ENCODE results near the gene RMI2. TPM values are rescaled to one million over a fixed set of nuclear protein-coding genes. Genes with fewer than 3 reads are reported as not detected.

Gene RMI2
- polyA plus RNA-seq, 4 donors, result 23.7 to 36.6 (median 28.0) TPM

DNA sequence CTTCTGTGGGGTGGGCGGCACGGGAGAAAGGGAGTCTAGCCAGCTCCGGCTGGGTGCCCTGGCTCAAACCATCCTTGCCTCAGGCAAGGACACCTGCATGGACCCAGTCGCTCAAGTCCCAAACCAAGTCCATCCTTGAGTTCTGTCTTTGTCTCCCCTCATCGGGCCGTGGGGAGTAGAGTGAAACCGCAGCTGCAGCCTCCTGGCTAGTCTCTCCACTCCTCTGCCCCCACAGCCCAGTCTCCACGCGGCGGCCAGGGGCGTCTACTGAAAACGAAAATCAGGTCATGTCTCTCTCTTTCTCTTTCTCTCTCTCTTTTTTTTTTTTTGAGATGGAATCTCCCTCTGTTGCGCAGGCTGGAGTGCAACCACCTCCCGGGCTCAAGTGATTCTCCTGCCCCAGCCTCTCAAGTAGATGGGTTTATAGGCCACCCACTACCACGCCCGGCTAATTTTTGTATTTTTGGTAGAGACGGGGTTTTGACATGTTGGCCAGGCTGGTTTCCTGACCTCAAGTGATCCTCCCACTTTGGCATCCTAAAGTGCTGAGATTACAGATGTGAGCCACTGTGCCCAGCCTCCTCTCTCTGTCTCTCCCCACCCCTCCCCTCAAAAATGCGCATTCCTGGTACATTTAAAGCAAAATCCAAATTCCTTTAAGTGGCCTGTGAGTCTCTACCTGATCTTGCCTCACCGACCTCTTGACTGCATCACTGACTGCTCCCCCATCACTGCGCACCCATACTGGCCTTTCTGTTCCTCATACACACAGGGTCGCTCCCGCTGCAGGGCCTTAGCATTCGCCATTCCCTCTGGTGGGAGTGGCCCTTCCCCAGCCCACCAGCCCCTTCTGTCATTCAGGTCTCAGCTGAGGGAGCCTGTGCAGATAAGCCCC is 17.7 kb upstream of the RMI2 start:
- DNase-seq (ENCODE audit: low read depth in 4 of 4, low spot score in 3 of 4), result no peak

DNA sequence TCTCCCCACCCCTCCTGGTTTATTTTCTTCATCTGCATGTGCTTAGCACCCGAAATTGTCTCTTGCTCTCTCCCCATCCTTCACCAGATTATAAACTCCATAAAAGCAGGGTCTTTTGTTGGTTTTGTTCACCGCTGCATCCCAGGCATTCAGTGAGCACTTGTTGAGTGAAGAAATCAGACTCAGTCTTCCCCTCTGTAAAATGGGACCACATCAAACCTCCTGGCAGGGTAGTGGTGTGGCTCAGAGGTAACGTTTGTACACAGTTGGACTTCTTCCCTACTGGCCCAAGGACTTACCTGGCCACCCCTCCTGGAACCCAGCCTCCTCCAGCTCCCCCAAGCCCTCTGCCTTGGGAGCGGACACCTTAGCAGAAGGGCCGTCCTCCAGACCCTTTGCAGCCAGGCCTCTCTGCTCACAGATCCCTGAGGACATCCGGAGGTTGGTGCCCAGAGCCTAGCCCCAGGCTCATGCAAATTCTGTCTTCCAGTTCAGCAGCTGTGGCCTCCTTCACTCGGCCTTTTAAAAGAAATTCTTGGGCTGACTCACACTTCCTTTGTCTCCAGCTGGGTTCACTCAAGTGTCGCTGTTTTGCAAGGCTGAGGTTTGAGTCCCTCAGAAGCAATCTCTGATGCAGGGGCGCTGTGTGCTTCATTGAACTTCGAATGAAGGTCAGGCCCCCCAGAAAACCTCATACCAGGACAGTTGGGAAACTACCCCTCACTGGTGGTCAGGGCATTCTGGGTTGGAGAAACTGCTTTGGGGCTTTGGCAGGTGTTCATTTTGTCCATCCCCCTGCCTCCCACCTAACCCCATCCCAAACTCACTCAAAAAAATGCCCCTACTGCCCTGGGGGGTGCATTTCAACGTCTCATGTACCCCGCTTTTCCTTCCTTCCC is 16.8 kb upstream of the RMI2 start:
- peak; percentile 73 to 95 (median 88) for DNase-seq (ENCODE audit: low read depth in 4 of 4, low spot score in 3 of 4)

GRCh38 chr16:11329071-11329491 is 16.2 kb upstream of the RMI2 start:
- no peak for DNase-seq (ENCODE audit: low read depth in 4 of 4, low spot score in 3 of 4)

GRCh38 chr16:11329891-11330290 is 15.4 kb upstream of the RMI2 start:
- no peak for DNase-seq (ENCODE audit: low read depth in 4 of 4, low spot score in 3 of 4)

DNA sequence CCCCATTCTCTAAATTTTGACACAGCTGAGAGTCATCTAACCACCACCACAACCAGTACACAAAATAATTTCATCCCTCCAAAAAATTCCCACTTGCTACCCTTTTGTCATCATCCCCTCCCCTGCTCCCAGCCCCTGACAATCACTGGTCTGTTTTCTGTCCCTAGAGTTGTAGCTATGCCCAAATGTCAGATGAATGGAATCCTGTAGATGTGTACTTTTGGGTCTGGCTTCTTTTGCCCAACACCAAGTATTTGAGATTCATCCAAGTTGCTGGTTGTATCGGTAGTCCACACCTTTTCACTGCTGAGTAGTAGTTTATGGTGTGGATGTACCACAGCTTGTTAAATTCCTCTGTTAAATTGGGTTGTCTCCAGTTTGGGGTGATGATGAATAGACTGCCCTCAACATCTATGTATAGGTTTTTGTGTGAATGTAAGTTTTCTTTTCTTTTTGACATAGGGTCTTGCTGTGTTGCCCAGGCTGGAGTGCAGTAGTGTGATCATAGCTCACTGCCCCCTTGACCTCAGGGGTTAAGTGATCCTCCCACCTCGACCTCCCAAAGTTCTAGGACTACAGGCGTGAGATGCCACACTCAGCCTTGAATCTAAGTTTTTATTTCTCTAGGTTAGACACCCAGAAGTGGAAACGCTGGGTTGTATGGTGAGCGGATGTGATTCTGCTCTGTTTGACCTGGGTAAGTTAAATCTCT is 14.6 kb upstream of the RMI2 start:
- no peak for DNase-seq (ENCODE audit: low read depth in 4 of 4, low spot score in 3 of 4)

GRCh38 chr16:11331967-11332366 is 13.3 kb upstream of the RMI2 start:
- DNase-seq (ENCODE audit: low read depth in 4 of 4, low spot score in 3 of 4), result no peak

DNA sequence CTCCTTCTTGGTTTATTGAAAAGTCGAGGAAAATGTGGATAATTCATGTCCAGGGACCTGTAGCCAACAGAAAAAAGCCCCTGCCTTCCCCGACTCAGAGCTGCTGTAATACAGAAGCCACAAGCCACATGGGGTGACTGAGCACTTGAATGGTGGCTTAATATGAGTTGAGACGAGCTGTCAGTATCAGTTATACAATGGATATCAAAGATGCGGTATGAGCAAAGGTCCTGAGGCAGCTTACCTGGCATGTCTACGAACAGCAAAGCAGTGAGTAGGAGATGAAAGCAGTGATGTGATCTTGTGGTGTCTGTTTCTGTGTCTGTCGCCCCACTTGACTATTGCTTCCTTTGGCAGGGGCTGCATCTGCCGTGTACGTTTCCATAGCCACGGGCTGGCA is 12.2 kb upstream of the RMI2 start:
- no peak for DNase-seq (ENCODE audit: low read depth in 4 of 4, low spot score in 3 of 4)

DNA sequence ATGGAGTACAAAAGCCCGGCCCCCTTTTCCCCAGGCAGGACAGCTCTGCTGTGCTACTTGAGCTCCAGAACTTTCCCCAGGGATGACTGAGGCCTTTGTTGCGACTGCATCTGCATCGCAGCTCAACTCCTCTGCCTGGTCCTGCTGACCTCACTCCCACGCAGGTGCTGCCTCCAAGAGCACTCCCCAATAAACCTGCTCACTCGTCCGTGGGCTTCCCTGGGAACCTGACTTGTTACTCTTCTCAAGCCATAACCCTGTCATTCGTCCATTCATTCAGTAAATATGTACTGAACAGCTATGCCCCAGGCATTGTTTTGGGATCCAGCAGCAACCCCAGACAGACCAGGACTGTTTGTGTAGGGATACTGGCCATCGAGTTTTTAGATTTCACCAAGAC is 11.6 kb upstream of the RMI2 start:
- no peak for DNase-seq (ENCODE audit: low read depth in 4 of 4, low spot score in 3 of 4)

- DNase-seq (ENCODE audit: low read depth in 4 of 4, low spot score in 3 of 4), result no peak
These were observed 10.3 kb upstream of the RMI2 start for GRCh38 chr16:11334831-11335404.

GRCh38 chr16:11339075-11339474 is 6.2 kb upstream of the RMI2 start:
- DNase-seq (ENCODE audit: low read depth in 4 of 4, low spot score in 3 of 4), result no peak

- no peak for DNase-seq (ENCODE audit: low read depth in 4 of 4, low spot score in 3 of 4)
These were observed 4.5 kb upstream of the RMI2 start for GRCh38 chr16:11340710-11341109.

DNA sequence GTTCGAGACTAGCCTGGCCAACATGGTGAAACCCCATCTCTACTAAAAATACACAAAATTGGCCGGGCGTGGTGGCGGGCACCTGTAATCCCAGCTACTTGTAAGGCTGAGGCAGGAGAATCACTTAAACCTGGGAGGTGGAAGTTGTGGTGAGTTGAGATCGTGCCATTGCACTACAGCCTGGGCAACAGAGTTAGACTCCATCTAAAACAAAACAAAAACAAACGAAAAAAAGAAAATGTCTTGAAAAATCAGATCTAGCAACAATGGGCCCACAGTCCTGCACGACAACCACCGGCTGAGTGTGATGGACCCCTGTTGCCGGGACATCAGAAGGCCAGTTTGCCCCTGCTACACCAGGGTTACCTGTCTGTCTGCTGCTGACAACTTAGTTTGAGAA is 3.9 kb upstream of the RMI2 start:
- no peak for DNase-seq (ENCODE audit: low read depth in 4 of 4, low spot score in 3 of 4)

GRCh38 chr16:11342021-11342855 is 3.0 kb upstream of the RMI2 start:
- no peak for DNase-seq (ENCODE audit: low read depth in 4 of 4, low spot score in 3 of 4)

GRCh38 chr16:11346700-11347319 is 1.6 kb downstream of the RMI2 start:
- DNase-seq (ENCODE audit: low read depth in 4 of 4, low spot score in 3 of 4), result no peak

- DNase-seq (ENCODE audit: low read depth in 4 of 4, low spot score in 3 of 4), result no peak
These were observed 2.6 kb downstream of the RMI2 start for GRCh38 chr16:11347831-11348230.

DNA sequence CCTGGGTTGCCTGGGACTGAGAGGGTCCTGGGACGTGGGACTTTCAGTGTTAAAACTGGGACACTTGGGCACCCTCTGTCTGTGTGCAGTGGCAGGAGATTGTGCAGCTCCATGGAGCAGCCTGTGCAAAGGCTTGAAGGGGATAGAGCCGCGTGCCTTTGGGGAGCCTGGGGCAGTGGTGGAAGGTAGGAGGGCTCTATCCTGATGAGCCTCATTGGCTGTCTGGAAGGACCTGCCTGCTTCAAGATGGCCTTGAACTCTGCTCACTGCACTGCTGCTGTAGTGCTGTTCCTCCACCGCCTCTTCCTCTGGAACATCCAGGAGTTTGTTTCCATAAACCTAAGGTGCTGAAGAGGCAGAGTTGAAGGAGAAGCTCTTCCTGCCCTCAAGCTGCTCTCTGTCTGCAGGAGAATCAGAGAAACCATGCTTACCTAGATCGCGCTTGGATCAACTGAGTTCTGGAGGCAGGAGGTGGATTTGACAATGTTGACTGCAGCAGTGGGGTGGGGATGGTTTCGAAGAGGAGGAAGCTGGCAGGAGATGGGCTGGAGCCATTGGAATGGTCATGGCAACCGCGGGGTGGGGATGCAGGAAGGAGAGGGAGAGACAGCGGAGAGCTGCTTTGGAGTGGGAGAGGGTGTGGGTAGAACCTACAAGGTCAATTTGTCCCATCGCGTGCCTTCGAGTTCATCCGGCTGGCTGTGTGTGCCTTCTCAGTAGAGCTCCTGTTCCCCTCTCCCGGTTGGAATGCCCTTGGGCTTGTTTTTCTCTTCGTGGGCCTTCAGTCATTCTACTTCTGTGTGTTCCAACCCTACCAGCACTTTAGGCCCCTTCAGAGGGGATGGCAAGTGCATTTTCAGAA is 3.7 kb downstream of the RMI2 start:
- DNase-seq (ENCODE audit: low read depth in 4 of 4, low spot score in 3 of 4), result no peak

DNA sequence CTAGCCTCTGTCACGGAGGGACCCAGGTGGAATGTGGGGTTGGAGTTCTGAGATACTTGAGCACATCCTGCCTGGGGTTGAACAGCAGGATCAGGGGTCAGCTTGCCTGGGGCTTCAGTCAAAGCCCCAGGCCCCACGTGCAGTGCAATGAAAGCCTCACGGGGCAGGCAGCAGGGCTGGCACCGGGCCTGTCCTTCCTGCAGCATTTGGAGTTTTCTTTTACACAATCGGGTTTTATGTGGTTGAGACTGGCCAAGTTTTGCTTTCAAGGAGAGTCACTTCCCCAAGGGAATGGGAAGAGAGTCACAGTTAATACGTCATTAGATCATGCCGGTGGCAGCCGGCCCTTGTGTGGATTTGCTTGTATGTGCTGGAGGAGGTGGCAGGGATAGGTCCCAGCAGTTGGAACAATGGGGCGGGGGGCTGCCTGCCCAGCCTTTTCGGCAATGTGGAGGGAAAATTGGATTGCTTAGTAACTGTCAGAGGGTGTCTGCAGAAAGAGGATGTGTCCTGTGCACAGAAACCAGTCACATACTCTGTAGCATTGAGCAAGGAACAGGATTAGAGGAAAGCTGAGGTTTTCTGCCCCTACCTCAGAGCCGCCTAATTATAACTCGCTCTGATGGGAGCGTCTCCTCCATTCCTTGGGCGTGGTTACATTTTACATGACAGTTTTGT is 4.5 kb downstream of the RMI2 start:
- no peak for DNase-seq (ENCODE audit: low read depth in 4 of 4, low spot score in 3 of 4)

GRCh38 chr16:11350519-11350918 is 5.3 kb downstream of the RMI2 start:
- no peak for DNase-seq (ENCODE audit: low read depth in 4 of 4, low spot score in 3 of 4)

All from right renal pelvis (tissue), 4 donors.